ENCODE results near the gene HIPK4.

Gene HIPK4

GRCh38 chr19:40420766-40421765 lies 31.1 kb upstream of the HIPK4 start:
- H3K4me3 ChIP-seq (replicated peaks; ENCODE audit: low read depth, low read length) = peak overlapping the region; percentile 55
- DNase-seq (ENCODE audit: extremely low read depth, low read depth) = no peak
- TF ChIP-seq, protein P1, sequence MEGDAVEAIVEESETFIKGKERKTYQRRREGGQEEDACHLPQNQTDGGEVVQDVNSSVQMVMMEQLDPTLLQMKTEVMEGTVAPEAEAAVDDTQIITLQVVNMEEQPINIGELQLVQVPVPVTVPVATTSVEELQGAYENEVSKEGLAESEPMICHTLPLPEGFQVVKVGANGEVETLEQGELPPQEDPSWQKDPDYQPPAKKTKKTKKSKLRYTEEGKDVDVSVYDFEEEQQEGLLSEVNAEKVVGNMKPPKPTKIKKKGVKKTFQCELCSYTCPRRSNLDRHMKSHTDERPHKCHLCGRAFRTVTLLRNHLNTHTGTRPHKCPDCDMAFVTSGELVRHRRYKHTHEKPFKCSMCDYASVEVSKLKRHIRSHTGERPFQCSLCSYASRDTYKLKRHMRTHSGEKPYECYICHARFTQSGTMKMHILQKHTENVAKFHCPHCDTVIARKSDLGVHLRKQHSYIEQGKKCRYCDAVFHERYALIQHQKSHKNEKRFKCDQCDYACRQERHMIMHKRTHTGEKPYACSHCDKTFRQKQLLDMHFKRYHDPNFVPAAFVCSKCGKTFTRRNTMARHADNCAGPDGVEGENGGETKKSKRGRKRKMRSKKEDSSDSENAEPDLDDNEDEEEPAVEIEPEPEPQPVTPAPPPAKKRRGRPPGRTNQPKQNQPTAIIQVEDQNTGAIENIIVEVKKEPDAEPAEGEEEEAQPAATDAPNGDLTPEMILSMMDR (IDR thresholded peaks at IDR 0.05; ENCODE audit: low read depth, low read length, missing control alignments) = peak; percentile 96

- DNase-seq (ENCODE audit: extremely low read depth, low read depth) = no peak
- H3K4me3 ChIP-seq (replicated peaks; ENCODE audit: low read depth, low read length) = peak overlapping the region; percentile 55
- TF ChIP-seq, protein P1 (IDR thresholded peaks at IDR 0.05; ENCODE audit: low read depth, low read length, missing control alignments) = no peak
Observed at GRCh38 chr19:40420451-40420765, 30.4 kb upstream of the HIPK4 start.

DNA sequence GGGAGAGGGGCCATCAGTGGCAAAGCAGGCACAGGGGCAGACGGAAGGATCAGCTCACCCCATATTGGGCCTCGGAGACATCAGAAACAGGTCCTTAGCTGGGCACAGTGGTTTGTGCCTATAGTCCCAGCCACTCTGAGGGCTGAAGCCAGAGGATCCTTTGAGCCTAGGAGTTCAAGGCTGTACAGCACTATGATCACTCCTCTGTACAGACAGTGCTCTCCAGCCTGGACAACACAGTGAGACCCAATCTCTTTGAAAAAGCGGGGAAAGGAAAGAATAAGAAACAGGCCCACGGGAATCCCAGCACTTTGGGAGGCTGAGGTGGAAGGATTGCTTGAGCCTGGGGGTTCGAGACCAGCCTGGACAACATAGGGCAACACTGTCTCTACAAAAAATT lies 29.8 kb upstream of the HIPK4 start:
- DNase-seq (ENCODE audit: extremely low read depth, low read depth) = no peak
- TF ChIP-seq, protein P1 (IDR thresholded peaks at IDR 0.05; ENCODE audit: low read depth, low read length, missing control alignments) = no peak
- no peak overlapping the region for H3K4me3 ChIP-seq (replicated peaks; ENCODE audit: low read depth, low read length)

DNA sequence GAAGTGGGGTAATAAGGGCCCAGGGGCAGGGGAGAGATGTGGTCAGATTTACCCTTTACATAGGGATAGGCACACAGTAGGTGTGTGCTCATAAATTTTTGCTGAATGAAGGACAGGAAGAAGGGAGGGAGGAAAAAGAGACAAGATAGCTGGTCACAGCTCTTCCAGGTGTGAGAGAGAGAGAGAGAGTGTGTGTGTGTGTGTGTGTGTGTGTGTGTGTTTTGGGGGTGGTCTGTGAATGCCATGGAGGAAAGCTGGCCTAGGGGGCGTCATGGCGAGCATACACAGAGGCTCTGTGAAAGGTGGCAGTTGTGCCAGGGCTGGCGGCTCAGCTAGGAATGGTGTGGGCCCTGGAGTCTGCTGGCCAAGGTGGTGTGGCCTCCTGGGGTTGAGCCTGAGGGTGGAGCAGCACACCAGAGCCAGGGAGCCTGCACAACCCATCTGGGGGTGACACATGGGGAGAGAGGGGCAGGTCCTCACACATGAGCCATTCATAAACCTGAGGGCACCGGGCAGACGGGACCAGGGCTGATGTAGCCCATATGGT lies 29.2 kb upstream of the HIPK4 start:
- TF ChIP-seq, protein P1 (IDR thresholded peaks at IDR 0.05; ENCODE audit: low read depth, low read length, missing control alignments) = no peak
- H3K4me3 ChIP-seq (replicated peaks; ENCODE audit: low read depth, low read length) = no peak overlapping the region
- DNase-seq (ENCODE audit: extremely low read depth, low read depth) = no peak

GRCh38 chr19:40418040-40418439 lies 28.1 kb upstream of the HIPK4 start:
- TF ChIP-seq, protein P1 (IDR thresholded peaks at IDR 0.05; ENCODE audit: low read depth, low read length, missing control alignments) = no peak
- H3K4me3 ChIP-seq (replicated peaks; ENCODE audit: low read depth, low read length) = no peak overlapping the region
- no peak for DNase-seq (ENCODE audit: extremely low read depth, low read depth)

DNA sequence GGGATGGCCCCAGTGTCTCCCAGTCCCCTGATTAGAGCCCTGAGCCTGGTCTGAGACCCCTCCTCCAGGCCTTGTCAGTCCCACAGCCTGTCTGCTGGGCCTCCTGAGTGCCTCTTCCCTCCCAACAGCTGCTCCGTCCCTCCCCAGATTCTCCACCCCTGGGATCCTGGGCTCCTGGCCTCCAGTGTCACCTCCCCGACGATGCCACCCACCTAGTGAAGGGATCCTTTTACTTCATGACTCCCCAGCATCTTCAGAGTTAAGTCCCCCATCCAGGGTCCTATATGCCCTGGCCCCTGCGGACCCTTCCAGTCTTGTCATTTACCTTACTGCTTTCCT lies 27.6 kb upstream of the HIPK4 start:
- DNase-seq (ENCODE audit: extremely low read depth, low read depth) = no peak
- TF ChIP-seq, protein P1 (IDR thresholded peaks at IDR 0.05; ENCODE audit: low read depth, low read length, missing control alignments) = no peak
- no peak overlapping the region for H3K4me3 ChIP-seq (replicated peaks; ENCODE audit: low read depth, low read length)
